ENCODE measurements around the gene TM2D1.
"Not testable (repeated sequence)": the region's sequence is repeated elsewhere in the genome, so short reads cannot be mapped to it uniquely, and the experiment has no call there.

Gene TM2D1

GRCh38 chr1:61711969-61712368 lies 13.0 kb downstream of the TM2D1 start:
- DNase-seq, result no peak

- DNase-seq, result not testable (repeated sequence)
Observed at GRCh38 chr1:61711257-61711656, 13.7 kb downstream of the TM2D1 start.

- no peak for DNase-seq
Observed at GRCh38 chr1:61709908-61710289, 15.0 kb downstream of the TM2D1 start.

GRCh38 chr1:61708953-61709907 lies 15.7 kb downstream of the TM2D1 start:
- no peak for DNase-seq

- DNase-seq, result no peak
Observed at GRCh38 chr1:61699911-61700851, 24.8 kb downstream of the TM2D1 start.

- DNase-seq, result no peak
Observed at GRCh38 chr1:61692155-61692800, 32.7 kb downstream of the TM2D1 start.

- no peak for DNase-seq
Observed at GRCh38 chr1:61687901-61688300, 37.0 kb downstream of the TM2D1 start.

- DNase-seq, result no peak
Observed at GRCh38 chr1:61682891-61683290, 42.0 kb downstream of the TM2D1 start.

- DNase-seq, result no peak
Observed at GRCh38 chr1:61680500-61680899, 44.4 kb downstream of the TM2D1 start.

GRCh38 chr1:61676881-61677280 lies 48.1 kb downstream of the TM2D1 start:
- DNase-seq, result not testable (repeated sequence)

- no peak for DNase-seq
Observed at GRCh38 chr1:61674221-61674620, 50.7 kb downstream of the TM2D1 start.

- DNase-seq, result no peak
Observed at GRCh38 chr1:61672376-61672775, 52.6 kb downstream of the TM2D1 start.

- DNase-seq, result no peak
Observed at GRCh38 chr1:61670445-61670844, 54.5 kb downstream of the TM2D1 start.

- DNase-seq, result no peak
Observed at GRCh38 chr1:61670016-61670415, 54.9 kb downstream of the TM2D1 start.

GRCh38 chr1:61659061-61659460 lies 65.9 kb downstream of the TM2D1 start:
- DNase-seq, result no peak

GRCh38 chr1:61655453-61655852 lies 69.5 kb downstream of the TM2D1 start:
- DNase-seq, result no peak

- DNase-seq, result no peak
Observed at GRCh38 chr1:61654067-61654466, 70.9 kb downstream of the TM2D1 start.

GRCh38 chr1:61648983-61649742 lies 75.8 kb downstream of the TM2D1 start:
- DNase-seq, result no peak

GRCh38 chr1:61647142-61647541 lies 77.8 kb downstream of the TM2D1 start:
- DNase-seq, result no peak

GRCh38 chr1:61645476-61645875 lies 79.5 kb downstream of the TM2D1 start:
- DNase-seq, result no peak

GRCh38 chr1:61644303-61644702 lies 80.6 kb downstream of the TM2D1 start:
- no peak for DNase-seq
